Measurements from ENCODE around the gene PTPRE. TPM values are rescaled to one million over a fixed set of nuclear protein-coding genes. Genes with fewer than 3 reads are reported as not detected.

Gene PTPRE
- total RNA-seq, 1 donor from 2014 or later = 33.0 TPM

DNA sequence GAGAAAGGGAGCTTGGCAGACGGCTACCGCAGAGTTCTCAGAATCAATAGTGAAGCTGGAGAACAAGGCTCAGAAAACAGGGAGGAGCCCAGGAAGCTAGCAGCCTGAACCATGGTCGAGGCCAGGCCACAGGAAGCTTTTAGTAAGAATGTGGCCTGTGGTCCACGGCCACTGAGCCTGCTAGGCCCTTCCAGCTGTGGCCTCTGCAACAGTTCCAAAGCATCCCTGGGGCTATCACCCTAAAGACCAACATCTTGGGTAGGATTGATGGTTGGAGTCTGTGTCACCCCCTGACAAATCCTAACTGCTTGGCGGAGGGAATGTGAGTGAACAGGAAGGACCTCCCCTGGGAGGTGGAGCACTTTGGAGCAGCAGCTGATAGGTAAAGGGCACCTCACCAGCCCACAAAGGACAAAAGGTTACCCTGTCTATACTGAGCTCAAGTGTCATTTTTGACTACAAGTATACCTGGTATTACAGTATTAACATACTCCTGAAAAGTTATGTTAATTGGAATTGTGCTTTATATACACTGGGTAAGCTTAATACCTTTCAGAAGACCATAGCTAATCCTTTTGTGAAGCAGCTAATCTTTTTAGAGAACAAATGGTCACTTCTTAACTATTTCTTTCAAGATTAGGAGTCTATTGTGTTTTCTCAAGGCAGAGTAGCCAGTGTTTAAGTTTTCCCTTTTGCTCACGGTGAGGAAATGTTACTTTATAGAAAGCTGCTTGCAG is 18.7 kb downstream of the PTPRE start:
- DNase-seq (ENCODE audit: low spot score) = no peak

DNA sequence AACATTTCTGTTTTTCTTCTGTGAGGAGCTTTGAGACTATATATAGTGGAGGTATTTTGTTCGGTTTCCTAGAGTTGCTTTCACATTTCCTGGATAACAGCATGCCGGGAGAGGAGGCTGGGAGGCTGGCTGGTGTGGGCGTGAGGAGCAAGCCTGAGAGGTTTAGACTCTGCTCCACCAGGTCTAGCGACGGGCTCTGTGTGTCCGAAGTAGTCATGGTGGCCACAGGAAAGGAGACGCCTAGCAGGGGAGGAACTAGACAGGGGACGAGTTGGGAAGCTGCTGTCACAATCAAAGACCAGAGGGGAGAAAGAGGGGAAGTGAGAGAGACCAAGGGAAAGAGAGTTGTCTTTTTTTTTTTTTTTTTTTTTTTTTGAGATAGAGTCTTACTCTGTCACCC is 19.6 kb downstream of the PTPRE start:
- no peak for DNase-seq (ENCODE audit: low spot score)

DNA sequence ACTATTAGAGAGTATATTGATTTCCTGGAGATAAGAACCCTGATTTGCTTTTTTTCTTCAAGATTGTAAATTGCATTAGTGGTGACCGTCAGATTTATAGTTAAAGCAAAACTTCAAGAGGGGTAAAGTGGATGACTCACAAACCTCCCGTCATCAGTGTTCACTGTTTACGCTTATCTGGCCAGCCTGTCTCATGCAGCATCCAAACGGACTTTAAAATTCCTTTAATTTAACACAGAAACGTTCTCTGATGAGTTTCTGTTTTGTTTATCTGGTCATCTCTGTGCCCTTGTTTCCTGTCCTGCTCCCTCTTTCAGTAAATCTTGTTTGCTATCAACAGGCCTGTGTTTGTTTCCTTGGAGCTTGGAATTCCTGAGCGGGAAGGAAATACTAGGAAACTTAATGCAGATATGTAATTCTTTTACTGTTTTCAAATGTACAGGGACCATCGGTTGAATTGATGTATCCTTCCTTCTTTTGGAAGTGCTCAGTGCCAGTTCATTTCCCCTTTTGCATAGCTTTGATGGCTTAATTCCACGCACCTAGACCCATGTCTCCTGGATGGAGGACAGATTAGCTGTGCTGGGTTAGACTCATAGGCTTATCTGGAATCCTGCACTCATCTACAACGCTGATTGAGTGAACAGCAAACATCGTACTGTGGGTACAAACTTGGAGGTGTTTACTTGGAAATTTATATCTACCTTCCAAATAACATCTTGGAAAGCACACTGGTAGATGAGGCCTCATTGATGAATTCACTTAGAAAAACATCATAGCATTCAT is 21.3 kb downstream of the PTPRE start:
- no peak for DNase-seq (ENCODE audit: low spot score)

- no peak for DNase-seq (ENCODE audit: low spot score)
Observed at GRCh38 chr10:127932521-127933270, 25.8 kb downstream of the PTPRE start.

DNA sequence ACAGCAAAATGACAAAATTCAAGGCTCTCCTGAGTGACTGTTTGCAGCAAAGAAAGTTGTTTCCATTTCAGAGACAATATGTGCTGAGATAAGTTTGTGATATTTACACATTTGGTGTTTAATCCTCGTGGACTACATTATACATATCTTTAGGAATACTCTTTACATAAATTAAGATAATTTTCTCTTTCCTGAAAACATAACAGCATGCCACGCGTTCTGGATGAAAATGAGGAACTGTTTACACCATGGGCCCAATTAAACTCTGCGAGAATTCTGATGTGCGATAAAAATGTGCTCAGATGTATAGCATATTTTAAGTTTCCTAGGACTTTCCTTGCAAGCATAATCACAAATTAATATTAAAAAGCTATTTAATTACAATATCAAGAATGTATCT is 26.4 kb downstream of the PTPRE start:
- DNase-seq (ENCODE audit: low spot score) = no peak

- no peak for DNase-seq (ENCODE audit: low spot score)
Observed at GRCh38 chr10:127934383-127934782, 27.5 kb downstream of the PTPRE start.

DNA sequence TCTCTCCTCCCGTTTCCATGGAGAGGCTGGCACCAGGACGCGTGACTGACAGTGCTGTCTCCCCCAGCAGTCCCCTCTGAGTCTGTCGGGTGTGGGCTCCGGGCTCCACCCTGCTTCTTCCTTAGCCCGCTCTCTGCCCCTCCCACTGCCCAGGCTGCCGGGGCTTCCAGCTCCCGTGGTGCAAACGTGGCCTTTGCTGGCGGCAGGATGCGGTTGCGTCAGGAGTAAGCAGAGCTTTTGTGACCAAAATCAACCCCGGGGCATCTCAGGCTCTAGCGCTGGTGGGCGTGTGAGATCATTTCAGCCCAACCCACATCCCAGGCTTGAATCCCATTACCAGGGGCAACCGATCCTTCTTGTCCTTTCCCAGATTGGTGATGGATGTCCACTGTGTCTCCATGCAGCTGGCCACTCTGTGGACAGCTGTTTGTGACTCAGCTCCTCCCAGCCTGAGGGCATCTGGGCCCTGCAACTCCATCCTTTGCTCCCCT is 28.2 kb downstream of the PTPRE start:
- DNase-seq (ENCODE audit: low spot score) = peak; percentile 30

GRCh38 chr10:127937069-127937468 is 30.2 kb downstream of the PTPRE start:
- DNase-seq (ENCODE audit: low spot score) = peak; percentile 1

DNA sequence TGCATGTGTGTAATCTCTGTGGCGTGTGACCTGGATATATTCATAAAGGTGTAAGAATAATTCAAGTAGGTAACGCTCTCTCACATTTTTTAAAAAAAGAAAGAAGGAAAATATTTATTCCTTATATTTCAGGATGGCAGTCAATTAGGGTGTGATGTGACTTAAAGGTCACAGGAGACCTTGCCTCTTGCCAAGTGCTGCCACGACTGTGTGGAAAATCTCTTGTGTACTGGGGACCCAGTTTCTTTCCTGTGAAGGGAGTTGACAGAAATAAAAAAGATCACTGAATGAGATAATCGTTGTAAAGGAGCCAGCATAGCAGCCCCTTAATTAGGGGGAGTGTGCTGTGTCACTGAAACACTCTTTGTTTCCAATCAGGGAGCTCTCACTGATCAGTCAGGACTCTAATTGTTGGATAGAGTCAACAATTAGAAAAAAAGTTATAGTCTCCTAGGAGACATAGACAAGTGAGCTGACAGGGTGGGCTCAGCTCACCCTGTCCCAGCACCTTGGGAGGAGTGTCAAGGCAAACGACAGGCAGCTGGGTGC is 31.1 kb downstream of the PTPRE start:
- peak; percentile 7 for DNase-seq (ENCODE audit: low spot score)

GRCh38 chr10:127939786-127940330 is 33.0 kb downstream of the PTPRE start:
- DNase-seq (ENCODE audit: low spot score) = peak; percentile 32

- no peak for DNase-seq (ENCODE audit: low spot score)
Observed at GRCh38 chr10:127940866-127941640, 34.1 kb downstream of the PTPRE start.

GRCh38 chr10:127942811-127943210 is 35.9 kb downstream of the PTPRE start:
- DNase-seq (ENCODE audit: low spot score) = no peak

GRCh38 chr10:127943336-127943910 is 36.5 kb downstream of the PTPRE start:
- no peak for DNase-seq (ENCODE audit: low spot score)

DNA sequence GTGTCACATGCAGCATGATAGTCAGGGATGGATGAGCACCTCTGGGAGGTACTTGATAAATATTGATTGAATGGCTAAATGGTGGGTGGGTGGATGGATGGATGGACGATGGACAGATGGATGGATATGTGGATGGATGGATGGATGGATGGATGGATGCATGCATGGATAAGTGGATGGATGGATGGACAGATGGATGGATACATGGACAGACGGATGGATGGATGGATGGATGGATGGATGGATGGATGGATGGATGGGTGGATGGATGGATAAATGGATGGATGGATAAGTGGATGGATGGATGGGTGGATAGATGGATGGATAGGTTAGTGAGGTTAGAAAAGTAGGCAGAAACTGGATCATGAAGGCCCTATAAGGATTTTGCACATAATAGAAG is 37.4 kb downstream of the PTPRE start:
- DNase-seq (ENCODE audit: low spot score) = no peak

- DNase-seq (ENCODE audit: low spot score) = peak; percentile 81
Observed at GRCh38 chr10:127945341-127945758, 38.4 kb downstream of the PTPRE start.

GRCh38 chr10:127945948-127946711 is 39.2 kb downstream of the PTPRE start:
- no peak for DNase-seq (ENCODE audit: low spot score)

- no peak for DNase-seq (ENCODE audit: low spot score)
Observed at GRCh38 chr10:127947211-127947610, 40.3 kb downstream of the PTPRE start.

GRCh38 chr10:127948791-127949190 is 41.9 kb downstream of the PTPRE start:
- no peak for DNase-seq (ENCODE audit: low spot score)

DNA sequence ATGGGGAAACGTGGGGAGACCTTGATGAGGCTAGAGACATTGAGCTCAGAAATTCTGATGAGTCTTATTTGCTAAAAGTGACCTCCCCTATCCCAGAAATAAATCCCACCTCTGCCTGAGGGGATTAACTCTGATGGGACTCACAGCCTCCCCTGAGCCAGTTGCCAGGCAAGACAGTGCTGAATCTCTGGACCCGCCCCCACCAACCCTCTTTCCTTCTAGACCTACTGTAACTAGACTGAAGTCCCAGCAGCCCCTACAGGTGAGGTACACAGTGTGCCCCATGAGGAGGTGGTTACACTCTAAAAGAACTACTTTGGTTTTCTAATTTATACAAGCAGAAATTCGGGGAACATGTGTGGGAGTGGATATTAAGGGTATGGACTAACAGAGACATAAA is 42.9 kb downstream of the PTPRE start:
- DNase-seq (ENCODE audit: low spot score) = no peak
